ENCODE measurements around the gene RPL14.

DNA sequence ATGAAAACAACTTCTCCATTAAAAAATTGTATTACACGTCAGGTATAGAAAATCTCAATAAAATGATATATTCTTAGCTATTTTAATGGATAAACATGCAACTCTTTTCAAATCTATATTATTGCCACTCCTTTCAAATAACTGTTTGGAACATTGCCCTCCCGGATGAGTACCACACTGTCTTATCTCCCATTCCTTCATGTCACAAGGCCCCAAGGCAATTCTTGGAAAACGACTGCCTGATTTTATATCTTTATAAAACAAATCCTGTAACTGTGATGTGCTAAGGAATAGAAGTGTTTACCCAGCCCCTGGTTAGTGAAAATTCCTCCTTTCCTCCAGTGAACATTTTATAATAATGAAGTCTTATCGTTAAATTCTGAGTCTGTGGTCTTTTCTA, 13.6 kb downstream of the RPL14 start:
- TF ChIP-seq POLR2A (IDR thresholded peaks at IDR 0.05; ENCODE audit: low read depth, low read length) (no peak), POU2F2 (IDR thresholded peaks at IDR 0.05; ENCODE audit: low read depth, low read length) (no peak), PAX5 (IDR thresholded peaks at IDR 0.05; ENCODE audit: insufficient read depth, low read length, severe bottlenecking) (no peak), TAF1 (IDR thresholded peaks at IDR 0.05; ENCODE audit: low read depth, low read length) (no peak), POLR2AphosphoS5 (IDR thresholded peaks at IDR 0.05; ENCODE audit: low read depth, low read length) (no peak)
